Measurements from ENCODE around the gene STX3.
A peak's percentile ranks its signal among the peaks of the same experiment; 100 is the strongest.

GRCh38 chr11:59776210-59777066 is 21.3 kb downstream of the STX3 start:
- TF ChIP-seq, protein P1, sequence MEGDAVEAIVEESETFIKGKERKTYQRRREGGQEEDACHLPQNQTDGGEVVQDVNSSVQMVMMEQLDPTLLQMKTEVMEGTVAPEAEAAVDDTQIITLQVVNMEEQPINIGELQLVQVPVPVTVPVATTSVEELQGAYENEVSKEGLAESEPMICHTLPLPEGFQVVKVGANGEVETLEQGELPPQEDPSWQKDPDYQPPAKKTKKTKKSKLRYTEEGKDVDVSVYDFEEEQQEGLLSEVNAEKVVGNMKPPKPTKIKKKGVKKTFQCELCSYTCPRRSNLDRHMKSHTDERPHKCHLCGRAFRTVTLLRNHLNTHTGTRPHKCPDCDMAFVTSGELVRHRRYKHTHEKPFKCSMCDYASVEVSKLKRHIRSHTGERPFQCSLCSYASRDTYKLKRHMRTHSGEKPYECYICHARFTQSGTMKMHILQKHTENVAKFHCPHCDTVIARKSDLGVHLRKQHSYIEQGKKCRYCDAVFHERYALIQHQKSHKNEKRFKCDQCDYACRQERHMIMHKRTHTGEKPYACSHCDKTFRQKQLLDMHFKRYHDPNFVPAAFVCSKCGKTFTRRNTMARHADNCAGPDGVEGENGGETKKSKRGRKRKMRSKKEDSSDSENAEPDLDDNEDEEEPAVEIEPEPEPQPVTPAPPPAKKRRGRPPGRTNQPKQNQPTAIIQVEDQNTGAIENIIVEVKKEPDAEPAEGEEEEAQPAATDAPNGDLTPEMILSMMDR (conservative IDR thresholded peaks at IDR 0.05; ENCODE audit: low read depth, low read length) = no peak
- TF ChIP-seq POLR2A (IDR thresholded peaks at IDR 0.05; ENCODE audit: low read depth, low read length) (no peak), MAZ (IDR thresholded peaks at IDR 0.05; ENCODE audit: borderline replicate concordance, low read depth, low read length) (no peak), MAFK (IDR thresholded peaks at IDR 0.05; ENCODE audit: low read depth, low read length) (no peak), CHD1 (IDR thresholded peaks at IDR 0.05; ENCODE audit: low read depth, low read length) (no peak), RAD21 (IDR thresholded peaks at IDR 0.05; ENCODE audit: low read length) (no peak), RCOR1 (IDR thresholded peaks at IDR 0.05; ENCODE audit: insufficient replicate concordance, low read length) (peak; percentile 94), RFX5 (IDR thresholded peaks at IDR 0.05; ENCODE audit: low read depth, low read length) (no peak)
- TF ChIP-seq, protein P2, sequence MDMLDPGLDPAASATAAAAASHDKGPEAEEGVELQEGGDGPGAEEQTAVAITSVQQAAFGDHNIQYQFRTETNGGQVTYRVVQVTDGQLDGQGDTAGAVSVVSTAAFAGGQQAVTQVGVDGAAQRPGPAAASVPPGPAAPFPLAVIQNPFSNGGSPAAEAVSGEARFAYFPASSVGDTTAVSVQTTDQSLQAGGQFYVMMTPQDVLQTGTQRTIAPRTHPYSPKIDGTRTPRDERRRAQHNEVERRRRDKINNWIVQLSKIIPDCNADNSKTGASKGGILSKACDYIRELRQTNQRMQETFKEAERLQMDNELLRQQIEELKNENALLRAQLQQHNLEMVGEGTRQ (IDR thresholded peaks at IDR 0.05; ENCODE audit: low read depth, low read length) = no peak
